Fibroblast of pulmonary artery (primary cell): Measurements from ENCODE around the gene SHROOM3.

Source experiments
- DNase-seq: peaks from one replicate; pipeline ENCODE4 v3.0.0-alpha.2; 2010; ENCODE audit warnings: low read depth
- H3K4me3 ChIP-seq: replicated peaks from 2 replicates; pipeline ENCODE4 v1.5.1; 2011; ENCODE audit warnings: low read depth, mild to moderate bottlenecking, control low read depth, low read length, moderate library complexity
- TF ChIP-seq, protein P1 (sequence below): IDR thresholded peaks from 2 replicates; pipeline ENCODE4 v1.5.1; 2011; ENCODE audit warnings: mild to moderate bottlenecking, control low read depth, low read length, inconsistent platforms; ENCODE audit errors: missing control alignments

Gene SHROOM3

DNA sequence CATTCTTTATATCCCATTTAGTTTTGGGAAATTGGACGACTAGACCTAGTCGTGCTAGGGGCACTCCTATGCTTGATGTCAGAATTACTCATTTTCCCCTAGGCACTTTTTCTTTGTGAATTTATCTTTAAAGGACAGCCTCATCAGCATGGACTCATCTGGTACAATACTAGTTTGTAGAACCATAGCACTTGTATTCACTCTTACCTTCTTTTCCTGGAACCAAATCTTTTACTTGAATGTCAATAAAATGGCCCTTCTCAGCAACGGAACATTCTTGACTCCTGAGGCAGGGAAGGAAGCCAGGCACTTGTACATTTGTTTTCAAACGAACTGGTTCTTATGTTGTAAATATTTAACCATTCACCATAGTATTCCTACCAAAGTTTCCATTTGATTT, 187.1 kb downstream of the SHROOM3 start:
- no peak overlapping the region for H3K4me3 ChIP-seq
- no peak for DNase-seq
- TF ChIP-seq, protein P1, sequence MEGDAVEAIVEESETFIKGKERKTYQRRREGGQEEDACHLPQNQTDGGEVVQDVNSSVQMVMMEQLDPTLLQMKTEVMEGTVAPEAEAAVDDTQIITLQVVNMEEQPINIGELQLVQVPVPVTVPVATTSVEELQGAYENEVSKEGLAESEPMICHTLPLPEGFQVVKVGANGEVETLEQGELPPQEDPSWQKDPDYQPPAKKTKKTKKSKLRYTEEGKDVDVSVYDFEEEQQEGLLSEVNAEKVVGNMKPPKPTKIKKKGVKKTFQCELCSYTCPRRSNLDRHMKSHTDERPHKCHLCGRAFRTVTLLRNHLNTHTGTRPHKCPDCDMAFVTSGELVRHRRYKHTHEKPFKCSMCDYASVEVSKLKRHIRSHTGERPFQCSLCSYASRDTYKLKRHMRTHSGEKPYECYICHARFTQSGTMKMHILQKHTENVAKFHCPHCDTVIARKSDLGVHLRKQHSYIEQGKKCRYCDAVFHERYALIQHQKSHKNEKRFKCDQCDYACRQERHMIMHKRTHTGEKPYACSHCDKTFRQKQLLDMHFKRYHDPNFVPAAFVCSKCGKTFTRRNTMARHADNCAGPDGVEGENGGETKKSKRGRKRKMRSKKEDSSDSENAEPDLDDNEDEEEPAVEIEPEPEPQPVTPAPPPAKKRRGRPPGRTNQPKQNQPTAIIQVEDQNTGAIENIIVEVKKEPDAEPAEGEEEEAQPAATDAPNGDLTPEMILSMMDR = no peak

DNA sequence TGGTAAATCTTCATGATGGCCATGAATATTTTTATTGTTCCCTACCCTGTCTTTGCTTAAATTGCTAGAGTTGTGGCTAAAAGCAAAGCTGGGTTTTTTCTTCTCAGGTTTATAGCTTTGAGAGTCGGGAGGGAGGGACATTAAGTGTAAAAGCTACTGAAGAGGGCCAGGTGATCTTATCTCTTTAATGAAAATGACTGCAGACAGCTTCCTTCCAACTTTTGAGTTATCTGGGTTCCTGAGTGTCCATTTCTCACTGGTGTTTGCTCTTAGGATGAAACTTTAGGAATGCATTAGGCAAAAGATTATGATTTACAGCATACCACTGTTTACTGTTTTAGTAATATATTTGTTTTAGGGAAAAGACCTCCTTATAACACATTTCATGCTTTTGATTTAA, 187.7 kb downstream of the SHROOM3 start:
- TF ChIP-seq, protein P1 = no peak
- DNase-seq = no peak
- no peak overlapping the region for H3K4me3 ChIP-seq

DNA sequence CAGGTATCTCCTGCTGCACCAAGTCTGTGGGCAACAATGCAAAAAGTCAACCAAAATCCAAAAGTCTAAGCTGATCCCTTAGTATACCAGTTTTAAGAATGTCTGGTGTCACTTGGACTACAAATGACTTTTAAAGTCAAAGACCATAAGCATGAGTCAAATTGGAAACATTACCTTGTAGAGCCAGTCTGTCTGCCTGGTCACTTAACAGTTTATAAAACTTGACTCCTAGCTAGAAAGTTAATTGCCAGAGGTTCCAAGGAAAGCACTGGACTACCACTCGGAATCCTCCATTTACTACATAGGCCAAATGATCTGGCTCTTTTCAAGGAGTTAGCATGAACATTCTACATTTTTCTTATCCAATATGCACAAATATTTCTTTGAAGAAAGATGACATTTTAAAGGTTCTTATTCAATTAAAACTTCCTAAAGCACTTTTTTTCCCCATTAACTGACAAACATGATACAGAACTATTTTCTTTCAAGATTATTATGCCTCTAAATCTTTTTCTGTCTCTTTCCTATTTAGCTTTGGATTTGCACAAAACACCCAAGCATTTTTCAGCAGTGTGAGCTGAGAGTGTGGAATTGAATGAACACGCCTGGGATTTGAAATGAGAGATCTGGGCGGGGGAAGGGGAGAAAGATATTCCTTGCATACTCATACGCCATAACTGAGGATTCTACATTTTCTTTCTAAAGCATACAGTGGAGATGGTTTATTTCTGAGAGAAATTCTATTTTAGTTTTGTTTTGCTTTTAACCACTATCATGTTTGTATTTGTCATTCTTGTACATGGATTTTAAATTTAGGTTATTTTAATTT, 188.4 kb downstream of the SHROOM3 start:
- no peak overlapping the region for H3K4me3 ChIP-seq
- TF ChIP-seq, protein P1 = no peak
- no peak for DNase-seq

DNA sequence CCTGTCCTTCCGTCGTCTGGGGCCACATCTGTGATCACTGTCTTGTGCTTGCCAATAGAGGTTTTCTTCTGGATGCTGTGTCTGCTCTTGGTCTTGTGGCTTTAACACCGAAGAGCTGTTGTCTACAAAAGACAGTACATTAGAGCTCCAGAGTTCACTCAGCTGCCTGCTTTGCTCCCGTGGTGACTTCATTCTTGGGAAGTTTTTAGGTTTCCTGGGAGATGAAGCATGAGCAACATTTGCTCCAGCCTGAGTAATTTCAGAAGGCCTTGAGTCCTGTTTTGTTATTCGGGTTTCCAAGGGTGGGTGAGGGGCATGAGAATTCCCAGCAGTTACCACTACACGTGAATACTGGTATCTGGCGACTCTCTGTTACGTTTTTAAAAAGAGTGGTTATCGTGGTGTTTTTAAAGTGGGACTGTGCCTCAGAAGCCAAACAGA, 189.2 kb downstream of the SHROOM3 start:
- DNase-seq = peak; percentile 93
- no peak overlapping the region for H3K4me3 ChIP-seq

DNA sequence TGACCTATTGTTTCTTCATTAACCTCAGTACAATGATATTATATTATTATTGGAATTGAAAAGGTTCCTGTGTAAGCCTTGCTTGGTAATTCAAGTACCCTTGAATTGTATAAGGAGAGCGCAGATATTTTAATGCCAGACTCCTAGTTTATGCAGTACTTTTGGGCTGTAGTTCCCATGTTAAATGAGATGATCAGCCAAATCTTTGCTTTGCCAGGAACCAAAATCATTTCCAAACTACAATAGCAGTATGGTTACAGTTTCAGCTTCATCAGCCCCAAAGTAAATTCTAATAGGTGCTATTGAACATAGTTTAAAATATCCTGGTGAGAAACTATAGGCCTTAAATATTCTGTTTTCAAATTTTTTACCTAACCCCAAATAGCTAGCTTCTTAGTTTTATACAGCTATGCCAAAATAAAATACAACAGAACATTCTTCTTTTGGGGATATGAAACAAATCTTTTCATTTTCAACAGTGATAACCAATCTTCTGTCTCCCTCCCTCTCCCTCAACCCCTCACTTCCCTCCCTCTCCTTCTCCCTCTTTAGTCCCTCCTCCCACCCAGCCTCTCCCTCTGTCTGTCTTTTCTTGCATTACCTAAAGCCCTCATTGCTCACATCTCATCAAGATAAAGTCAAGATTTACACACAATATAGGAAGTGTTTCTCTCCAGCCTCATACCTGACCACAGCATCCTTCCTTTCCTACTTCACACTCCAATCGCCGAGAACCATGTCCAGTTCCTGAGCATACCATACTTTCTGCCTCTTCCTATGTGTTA, 190.1 kb downstream of the SHROOM3 start:
- TF ChIP-seq, protein P1 = no peak
- no peak overlapping the region for H3K4me3 ChIP-seq
- no peak for DNase-seq

More for the DNA sequence above, 189.2 kb downstream of the SHROOM3 start:
- TF ChIP-seq, protein P1 = no peak

DNA sequence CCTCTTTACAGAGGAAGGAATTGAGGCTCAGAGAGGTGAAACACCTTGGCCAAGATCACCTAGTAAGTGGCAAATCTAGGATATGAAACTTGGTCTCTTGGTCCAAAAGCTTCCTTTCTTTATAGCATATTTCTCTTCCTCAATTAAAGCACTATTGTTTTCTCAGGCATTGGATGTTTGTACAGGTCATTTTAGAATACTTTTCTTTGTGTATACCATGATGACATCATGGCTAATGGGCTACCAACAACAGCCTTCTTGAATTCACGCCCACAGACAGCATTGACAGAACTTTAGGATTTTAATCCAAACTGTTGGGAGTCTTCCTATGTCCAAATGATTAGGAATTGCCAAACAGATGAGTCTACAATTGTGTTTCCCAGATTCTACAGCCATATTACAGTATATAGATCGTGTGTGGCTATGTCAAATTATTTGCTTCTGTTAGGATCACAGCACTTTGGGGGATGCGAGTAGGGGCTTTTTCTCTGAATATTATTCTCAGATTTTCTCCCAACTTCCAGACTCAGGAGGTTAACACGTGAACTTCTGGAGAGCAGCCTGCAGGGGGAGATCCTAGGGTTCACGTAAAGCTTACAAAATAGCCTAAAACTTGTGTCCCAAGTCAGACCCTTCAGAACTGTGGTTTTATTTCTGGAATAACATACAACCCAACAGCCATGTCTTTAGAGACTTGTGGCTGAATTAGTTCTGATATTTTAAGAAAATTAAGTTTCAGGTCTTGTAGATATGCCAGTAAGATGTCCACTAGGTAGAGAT, 191.8 kb downstream of the SHROOM3 start:
- DNase-seq = peak; percentile 38
- H3K4me3 ChIP-seq = no peak overlapping the region
- TF ChIP-seq, protein P1 = peak; percentile 46
